MM.1S (cell line): ENCODE measurements around the gene ZNF182.
"Not testable (repeated sequence)": the region's sequence is repeated elsewhere in the genome, so short reads cannot be mapped to it uniquely, and the experiment has no call there.

ENCODE experiments used
- DNase-seq: peaks from one replicate; pipeline ENCODE4 v3.0.0-alpha.2; 2015
- H2AFZ ChIP-seq: fragments of 300-600 bp; sonication (generic); 2 replicates; pipeline ENCODE4 v1.6.0; 2016; ENCODE audit warnings: antibody characterized with exemption, low read length
- H3F3A ChIP-seq: fragments of 300-600 bp; sonication (generic); 2 replicates; pipeline ENCODE4 v1.6.1; 2016; ENCODE audit warnings: mild to moderate bottlenecking, antibody characterized with exemption, low read length, moderate library complexity, mixed read lengths; ENCODE audit not compliant: insufficient read depth
- H3K27ac ChIP-seq: fragments of 300-600 bp; sonication (generic); 2 replicates; pipeline ENCODE4 v1.5.1; 2016; ENCODE audit warnings: mild to moderate bottlenecking, low read length
- H3K27me3 ChIP-seq: fragments of 300-600 bp; sonication (generic); replicated peaks from 2 replicates; pipeline ENCODE4 v1.6.0; 2016; ENCODE audit warnings: low read length; ENCODE audit not compliant: insufficient read depth
- H3K36me3 ChIP-seq: fragments of 300-600 bp; sonication (generic); replicated peaks from 2 replicates; pipeline ENCODE4 v1.6.1; 2016; ENCODE audit warnings: mild to moderate bottlenecking, low read length, mixed read lengths; ENCODE audit not compliant: insufficient read depth
- H3K4me1 ChIP-seq: fragments of 300-600 bp; sonication (generic); 2 replicates; pipeline ENCODE4 v1.6.1; 2016; ENCODE audit warnings: low read length, mixed read lengths
- H3K4me2 ChIP-seq: fragments of 300-600 bp; sonication (generic); 2 replicates; pipeline ENCODE4 v1.6.0; 2016; ENCODE audit warnings: low read depth, low read length
- H3K4me3 ChIP-seq: fragments of 300-600 bp; sonication (generic); 2 replicates; pipeline ENCODE4 v1.5.1; 2016; ENCODE audit warnings: low read length, mixed read lengths
- H3K79me2 ChIP-seq: fragments of 300-600 bp; sonication (generic); 2 replicates; pipeline ENCODE4 v1.6.1; 2016; ENCODE audit warnings: mixed run types, low read length, mixed read lengths
- H3K9ac ChIP-seq: fragments of 300-600 bp; sonication (generic); 2 replicates; pipeline ENCODE4 v1.6.1; 2016; ENCODE audit warnings: low read length, mixed read lengths
- H3K9me2 ChIP-seq: fragments of 300-600 bp; sonication (generic); replicated peaks from 2 replicates; pipeline ENCODE4 v1.6.1; 2016; ENCODE audit warnings: mild to moderate bottlenecking, low read length, mixed read lengths; ENCODE audit not compliant: insufficient read depth
- H3K9me3 ChIP-seq: fragments of 300-600 bp; sonication (generic); replicated peaks from 2 replicates; pipeline ENCODE4 v1.6.1; 2016; ENCODE audit warnings: mild to moderate bottlenecking, low read length, mixed read lengths; ENCODE audit not compliant: insufficient read depth
- H4K20me1 ChIP-seq: fragments of 300-600 bp; sonication (generic); 2 replicates; pipeline ENCODE4 v1.6.1; 2016; ENCODE audit warnings: mild to moderate bottlenecking, low read length, moderate library complexity, mixed read lengths; ENCODE audit not compliant: insufficient read depth
- CTCF ChIP-seq: fragments of 300-600 bp; sonication (generic); IDR thresholded peaks from 2 replicates; pipeline ENCODE4 v1.5.1; 2016; ENCODE audit warnings: antibody characterized with exemption, low read length, mixed read lengths
- EZH2 ChIP-seq: fragments of 300-600 bp; sonication (generic); optimal IDR thresholded peaks from 2 replicates; pipeline ENCODE3; 2017; ENCODE audit warnings: low read depth, mild to moderate bottlenecking, antibody characterized with exemption, low read length, mixed read lengths
- EZH2phosphoT487 ChIP-seq: fragments of 300-600 bp; sonication (generic); IDR thresholded peaks from 2 replicates; pipeline ENCODE4 v1.6.1; 2018; ENCODE audit warnings: antibody characterized with exemption, low read length

The ZNF182 gene

GRCh38 chrX:48006688-48007087 is 2.9 kb upstream of the ZNF182 start, which contains the start of gene SPACA5:
Gene SPACA5 (plus strand): TSS chrX:48006988. CDS start chrX:48007803, 815 bp downstream.
- not testable (repeated sequence) for H3K4me2 ChIP-seq, H3K27ac ChIP-seq, H3F3A ChIP-seq, H3K9ac ChIP-seq, DNase-seq, H3K4me3 ChIP-seq, H3K79me2 ChIP-seq, H3K9me2 ChIP-seq, H4K20me1 ChIP-seq, H3K36me3 ChIP-seq, H3K27me3 ChIP-seq, H3K4me1 ChIP-seq, H2AFZ ChIP-seq, H3K9me3 ChIP-seq

DNA sequence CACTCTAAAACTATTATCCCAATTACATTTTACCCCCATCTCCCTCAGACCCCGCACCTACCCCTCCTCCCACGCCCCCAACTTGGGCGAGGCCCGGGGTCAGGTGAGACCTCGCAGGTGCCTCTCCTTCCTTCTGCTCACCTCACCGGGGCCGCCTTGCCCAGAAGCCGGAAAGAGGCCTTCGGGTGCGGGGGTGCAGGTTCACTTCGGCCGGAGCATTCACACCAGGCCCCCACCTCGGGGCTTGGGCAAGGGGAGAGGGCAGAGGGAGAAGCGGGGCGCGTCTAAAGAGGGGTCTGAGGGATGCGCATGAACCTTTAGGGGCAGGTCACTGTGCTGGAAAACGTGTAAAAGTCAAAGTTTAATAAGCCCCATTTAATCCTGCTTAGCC is 427 bp downstream of the ZNF182 start:
- H3K27me3 ChIP-seq, result no peaks in the 10 kb centered on the region
- H3K4me2 ChIP-seq, result peak overlapping the region; percentile 72
- no peak for TF ChIP-seq EZH2
- no peak for TF ChIP-seq EZH2phosphoT487
- TF ChIP-seq CTCF, result no peak
- H3K79me2 ChIP-seq, result peaks cover 8% of the 10 kb centered on the region; the same call in 1 of the 2 replicates
- no peaks in the 10 kb centered on the region for H3K4me1 ChIP-seq
- H3K4me3 ChIP-seq, result peak overlapping the region; percentile 74
- H3K9ac ChIP-seq, result peak overlapping the region; percentile 71
- H4K20me1 ChIP-seq, result no peaks in the 10 kb centered on the region
- no peaks in the 10 kb centered on the region for H3F3A ChIP-seq
- H3K9me3 ChIP-seq, result no peaks in the 10 kb centered on the region
- no peaks in the 10 kb centered on the region for H3K36me3 ChIP-seq
- H2AFZ ChIP-seq, result peak overlapping the region; percentile 58
- H3K9me2 ChIP-seq, result no peaks in the 10 kb centered on the region
- H3K27ac ChIP-seq, result peak overlapping the region; percentile 58; the same call in 1 of the 2 replicates
- DNase-seq, result no peak

DNA sequence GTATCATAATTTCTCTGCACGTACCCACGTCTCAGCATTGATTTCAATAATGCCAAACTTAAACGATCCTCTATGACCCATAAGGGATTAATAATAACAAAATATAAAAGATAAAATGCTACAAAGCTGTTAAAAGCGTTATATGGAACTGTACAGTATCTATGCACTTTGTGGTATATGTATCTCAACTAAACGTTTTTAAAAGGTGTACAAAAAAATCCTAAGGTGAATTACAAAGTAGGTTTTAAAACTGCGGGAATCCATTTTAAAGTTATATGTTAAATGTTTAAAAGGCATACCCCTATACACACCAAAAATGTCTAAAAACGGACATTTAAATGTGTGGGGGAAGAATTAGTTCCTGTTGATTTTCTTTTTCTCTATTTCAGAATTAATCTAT is 860 bp downstream of the ZNF182 start:
- no peaks in the 10 kb centered on the region for H3K27me3 ChIP-seq
- no peaks in the 10 kb centered on the region for H3K4me1 ChIP-seq
- no peak for DNase-seq
- H3K9ac ChIP-seq, result peak overlapping the region; percentile 71; the same call in 1 of the 2 replicates
- H3K9me3 ChIP-seq, result no peaks in the 10 kb centered on the region
- H3F3A ChIP-seq, result no peaks in the 10 kb centered on the region
- peak overlapping the region; percentile 74 for H3K4me3 ChIP-seq
- H3K4me2 ChIP-seq, result peak overlapping the region; percentile 72; the same call in 1 of the 2 replicates
- H3K79me2 ChIP-seq, result peaks cover 8% of the 10 kb centered on the region; the same call in 1 of the 2 replicates
- no peak overlapping the region for H2AFZ ChIP-seq
- no peak overlapping the region for H3K27ac ChIP-seq
- no peaks in the 10 kb centered on the region for H3K36me3 ChIP-seq
- H3K9me2 ChIP-seq, result no peaks in the 10 kb centered on the region
- TF ChIP-seq EZH2, result no peak
- H4K20me1 ChIP-seq, result no peaks in the 10 kb centered on the region

GRCh38 chrX:48002319-48002718 is 1.5 kb downstream of the ZNF182 start:
- Histone ChIP-seq H3K36me3 (no peaks in the 10 kb centered on the region), H3K9me3 (no peaks in the 10 kb centered on the region), H3K4me2 (peak overlapping the region; percentile 72; the same call in 1 of the 2 replicates), H3K9ac (no peak overlapping the region), H3K4me3 (no peak overlapping the region), H3F3A (no peaks in the 10 kb centered on the region), H3K9me2 (no peaks in the 10 kb centered on the region), H3K4me1 (no peaks in the 10 kb centered on the region), H3K27ac (no peak overlapping the region), H2AFZ (no peak overlapping the region), H3K27me3 (no peaks in the 10 kb centered on the region), H4K20me1 (no peaks in the 10 kb centered on the region), H3K79me2 (peaks cover 8% of the 10 kb centered on the region; the same call in 1 of the 2 replicates)
- DNase-seq, result no peak
- TF ChIP-seq CTCF, result no peak
- TF ChIP-seq EZH2, result no peak
- TF ChIP-seq EZH2phosphoT487, result no peak
